BE2C (cell line): Measurements from ENCODE around the gene ANKFN1.

Source experiments
- DNase-seq: peaks from one replicate; pipeline ENCODE4 v3.0.0-alpha.2; 2020
- H3K27me3 ChIP-seq: fragments of 250-450 bp; sonication (Bioruptor Pico); 2 replicates; pipeline ENCODE4 v1.5.1; 2020; ENCODE audit warnings: mild to moderate bottlenecking
- H3K36me3 ChIP-seq: fragments of 250-450 bp; sonication (Bioruptor Pico); 2 replicates; pipeline ENCODE4 v1.5.1; 2020; ENCODE audit warnings: mild to moderate bottlenecking
- H3K4me1 ChIP-seq: fragments of 250-450 bp; sonication (Bioruptor Pico); 2 replicates; pipeline ENCODE4 v1.5.1; 2020
- H3K4me3 ChIP-seq: 2 replicates; pipeline ENCODE4 v1.5.1; 2011; ENCODE audit warnings: low read depth, low read length
- H3K9me3 ChIP-seq: fragments of 250-450 bp; sonication (Bioruptor Pico); 2 replicates; pipeline ENCODE4 v1.5.1; 2020
- CTCF ChIP-seq: IDR thresholded peaks from 2 replicates; pipeline ENCODE4 v1.5.1; 2012; ENCODE audit warnings: mild to moderate bottlenecking, low read depth, low read length

The ANKFN1 gene

GRCh38 chr17:56324676-56325075 is 171.4 kb downstream of the ANKFN1 start:
- Histone ChIP-seq H3K4me3 (no peak overlapping the region), H3K36me3 (no peaks in the 10 kb centered on the region), H3K4me1 (no peaks in the 10 kb centered on the region), H3K9me3 (no peaks in the 10 kb centered on the region), H3K27me3 (peaks cover 6% of the 10 kb centered on the region; the same call in 1 of the 2 replicates)
- TF ChIP-seq CTCF: no peak
- DNase-seq: no peak

- Histone ChIP-seq H3K4me1 (no peaks in the 10 kb centered on the region), H3K36me3 (no peaks in the 10 kb centered on the region), H3K27me3 (peaks cover 6% of the 10 kb centered on the region; the same call in 1 of the 2 replicates), H3K9me3 (no peaks in the 10 kb centered on the region), H3K4me3 (no peak overlapping the region)
- TF ChIP-seq CTCF: no peak
- no peak for DNase-seq
Observed at GRCh38 chr17:56325313-56326000, 172.2 kb downstream of the ANKFN1 start.

GRCh38 chr17:56326001-56326359 is 172.7 kb downstream of the ANKFN1 start:
- no peaks in the 10 kb centered on the region for H3K9me3 ChIP-seq
- TF ChIP-seq CTCF: no peak

GRCh38 chr17:56347639-56348038 is 194.4 kb downstream of the ANKFN1 start:
- Histone ChIP-seq H3K27me3 (no peaks in the 10 kb centered on the region), H3K4me3 (no peak overlapping the region), H3K9me3 (no peaks in the 10 kb centered on the region), H3K4me1 (no peaks in the 10 kb centered on the region), H3K36me3 (no peaks in the 10 kb centered on the region)
- no peak for TF ChIP-seq CTCF
- DNase-seq: no peak

More at GRCh38 chr17:56326001-56326359, 172.7 kb downstream of the ANKFN1 start:
- Histone ChIP-seq H3K36me3 (no peaks in the 10 kb centered on the region), H3K27me3 (peaks cover 6% of the 10 kb centered on the region; the same call in 1 of the 2 replicates), H3K4me3 (no peak overlapping the region), H3K4me1 (no peaks in the 10 kb centered on the region)
- no peak for DNase-seq

- no peak for DNase-seq
- TF ChIP-seq CTCF: no peak
- H3K36me3 ChIP-seq: no peaks in the 10 kb centered on the region
- no peaks in the 10 kb centered on the region for H3K9me3 ChIP-seq
- H3K27me3 ChIP-seq: no peaks in the 10 kb centered on the region
- H3K4me1 ChIP-seq: no peaks in the 10 kb centered on the region
- H3K4me3 ChIP-seq: no peak overlapping the region
Observed at GRCh38 chr17:56350592-56350991, 197.3 kb downstream of the ANKFN1 start.

- Histone ChIP-seq H3K36me3 (no peaks in the 10 kb centered on the region), H3K9me3 (no peaks in the 10 kb centered on the region), H3K4me3 (no peak overlapping the region), H3K27me3 (no peaks in the 10 kb centered on the region), H3K4me1 (no peaks in the 10 kb centered on the region)
- no peak for TF ChIP-seq CTCF
- DNase-seq: no peak
Observed at GRCh38 chr17:56351675-56352074, 198.4 kb downstream of the ANKFN1 start.
